Measurements from ENCODE around the gene NUP214.
"Not testable (repeated sequence)": the region's sequence is repeated elsewhere in the genome, so short reads cannot be mapped to it uniquely, and the experiment has no call there.

The NUP214 gene

DNA sequence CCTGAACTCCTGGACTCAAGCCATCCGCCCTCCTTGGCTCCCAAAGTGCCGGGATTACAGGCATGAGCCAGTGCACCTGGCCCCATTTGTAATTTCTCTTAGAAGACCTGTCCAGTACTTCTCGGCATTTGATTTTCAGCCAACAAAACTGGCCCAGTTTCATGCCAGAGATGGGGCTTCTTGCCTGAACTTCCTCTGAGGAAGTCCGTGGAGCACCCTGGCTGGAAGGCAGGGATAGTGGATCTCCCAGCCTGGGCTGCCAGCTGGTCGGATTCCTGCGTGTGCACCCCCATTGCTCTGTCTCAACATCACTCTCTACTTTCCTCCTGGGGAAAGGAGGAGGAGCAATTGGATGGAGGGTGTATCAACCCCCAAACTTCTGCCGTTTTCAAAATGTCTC, 111.9 kb downstream of the NUP214 start:
- no peak for DNase-seq

DNA sequence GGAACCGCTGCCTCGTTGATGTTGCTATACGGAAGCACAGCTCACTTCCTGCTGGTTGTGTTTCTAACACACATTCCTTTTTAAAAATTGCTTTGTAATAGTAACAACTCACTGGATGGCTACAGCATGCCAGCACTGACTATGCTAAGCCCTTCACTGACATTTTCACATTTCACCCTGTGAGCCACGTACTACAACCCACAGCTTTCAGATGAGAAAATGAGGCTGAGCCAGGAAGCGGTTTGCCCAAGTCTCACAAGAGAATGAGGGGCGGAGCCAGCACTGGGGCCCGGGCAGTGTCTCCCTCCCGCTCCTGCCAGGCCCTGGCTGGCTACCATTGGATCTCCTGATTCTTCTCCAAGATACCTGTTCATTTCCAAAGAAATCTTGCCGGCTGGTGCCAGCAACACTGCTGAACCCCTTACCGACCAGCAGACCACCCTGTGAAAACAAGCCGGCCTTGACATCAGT, 112.6 kb downstream of the NUP214 start:
- DNase-seq: peak; percentile 83

DNA sequence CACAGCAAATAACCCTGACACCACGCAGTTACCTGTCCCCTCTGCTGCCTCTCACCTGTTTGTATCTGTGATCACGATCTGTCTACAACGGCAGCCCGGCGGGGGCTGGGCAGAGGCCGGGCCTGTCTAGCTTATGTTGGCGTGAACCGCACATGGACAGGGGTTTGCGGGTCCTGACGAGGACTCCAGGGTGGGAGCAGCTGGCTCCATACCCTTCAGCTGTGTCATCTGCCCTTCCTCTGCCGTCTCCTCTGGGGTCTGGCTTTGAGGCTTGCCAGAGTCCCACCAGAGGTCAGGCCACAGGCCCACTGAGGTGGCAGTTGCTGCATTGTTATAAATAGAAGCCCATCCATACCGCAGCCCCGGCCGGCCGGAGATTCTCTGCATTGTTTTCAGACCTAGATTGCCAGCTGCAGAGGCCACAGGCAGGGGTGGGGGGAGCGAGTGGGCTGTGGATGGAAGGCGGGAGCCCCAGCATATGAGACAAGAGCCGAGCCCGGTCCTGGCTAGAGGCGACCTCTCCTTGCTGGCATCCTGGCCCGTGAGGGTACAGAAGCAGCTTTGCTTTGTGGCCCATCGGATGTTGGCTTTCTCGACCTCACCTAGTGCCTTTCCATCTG, 113.1 kb downstream of the NUP214 start:
- peak; percentile 60 for DNase-seq

DNA sequence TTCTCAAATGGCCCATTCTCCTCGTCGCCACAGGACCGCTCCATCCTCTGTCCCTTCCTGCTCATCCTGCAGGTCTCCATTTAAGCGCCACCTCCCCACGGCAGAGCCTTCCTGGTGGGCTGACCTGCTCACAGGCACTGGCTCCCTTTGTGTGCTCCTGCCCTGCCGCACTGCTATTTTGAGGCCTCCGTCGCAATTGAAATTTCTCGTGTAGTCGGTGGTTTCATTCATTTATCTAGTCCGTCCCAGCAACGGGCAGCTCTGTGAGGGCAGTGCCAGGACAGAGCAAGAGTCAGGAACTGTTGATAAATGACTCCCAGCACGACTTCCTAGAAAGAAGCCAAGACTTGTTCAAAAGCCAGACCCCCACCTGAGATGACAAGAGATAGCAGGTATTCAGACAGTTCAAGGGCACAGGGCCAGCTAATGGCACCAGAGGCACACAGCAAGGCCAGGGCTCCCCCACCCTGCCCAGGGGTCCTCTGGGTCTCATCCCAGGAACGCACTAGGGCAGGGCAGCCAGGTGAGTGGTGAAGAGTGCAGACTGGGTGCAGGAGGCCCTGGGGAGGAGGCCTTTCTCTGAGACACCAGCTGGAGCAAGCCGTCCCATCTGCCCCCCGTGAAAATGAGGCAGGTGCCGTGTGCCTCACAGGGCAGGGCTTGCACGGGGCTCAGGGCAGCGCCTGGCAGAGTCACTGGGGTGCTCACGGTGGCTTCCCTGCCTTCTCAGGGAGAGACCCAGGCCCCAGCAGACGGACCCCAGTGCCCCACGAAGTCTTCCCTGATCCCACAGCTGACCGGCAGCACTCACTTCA, 114.0 kb downstream of the NUP214 start:
- no peak for DNase-seq

DNA sequence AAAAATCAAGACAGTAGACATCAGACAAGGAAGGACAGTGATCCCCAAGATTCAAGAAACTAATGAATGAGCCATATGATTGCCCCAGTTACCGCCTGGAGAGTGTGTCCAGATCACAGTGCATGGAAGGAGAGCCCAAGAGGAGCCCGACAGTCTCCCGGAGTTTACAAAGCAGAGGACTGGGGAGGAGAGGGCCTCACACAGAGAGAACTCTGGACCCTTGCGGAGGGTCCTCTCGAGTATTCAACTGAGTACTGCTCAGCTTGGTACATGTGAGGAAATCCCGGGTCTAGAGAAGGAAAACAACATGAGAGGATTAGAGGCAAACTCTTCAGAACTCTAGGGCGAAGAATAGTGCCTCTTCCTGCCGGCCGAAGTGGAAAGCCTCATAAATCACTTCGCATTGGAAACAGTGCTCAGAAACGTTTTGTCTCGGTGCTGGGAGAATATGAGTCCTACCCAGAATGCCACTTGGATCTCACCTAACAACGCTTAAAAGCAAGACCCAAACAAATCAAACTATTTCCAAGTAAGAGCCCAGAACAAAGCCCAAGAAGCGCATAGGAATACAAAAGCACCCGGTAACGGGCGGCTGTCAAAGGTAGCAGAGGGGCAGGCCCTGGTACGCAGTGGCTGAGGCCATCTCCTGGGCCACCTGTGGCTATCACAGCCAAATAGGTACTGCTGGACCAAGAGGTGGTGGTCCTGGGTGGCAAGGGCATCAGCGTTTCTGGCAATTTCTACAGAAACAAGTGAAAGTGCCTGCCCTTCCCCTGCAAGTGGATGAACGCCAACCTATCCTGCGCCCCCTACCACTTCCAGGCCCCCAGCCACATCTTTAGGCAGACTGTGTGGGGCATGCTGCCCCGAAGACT, 114.9 kb downstream of the NUP214 start:
- DNase-seq: no peak

DNA sequence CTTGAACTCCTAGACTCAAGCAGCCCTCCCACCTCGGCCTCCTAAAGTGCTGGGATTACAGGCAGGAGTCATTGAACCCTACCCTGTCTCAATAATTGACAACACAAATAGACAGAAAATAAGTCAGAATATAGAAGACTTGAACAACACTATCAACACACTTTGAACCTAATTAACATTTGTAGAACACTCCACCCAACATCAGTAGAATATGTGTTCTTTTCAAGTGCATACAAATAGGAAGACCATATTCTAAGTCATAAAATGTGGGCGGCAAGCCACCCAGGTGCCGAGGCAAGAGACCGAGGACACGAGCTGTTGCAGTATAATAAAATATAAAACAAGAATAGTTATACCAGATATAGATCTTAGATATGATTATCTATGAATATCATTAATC, 118.9 kb downstream of the NUP214 start:
- DNase-seq: not testable (repeated sequence)

DNA sequence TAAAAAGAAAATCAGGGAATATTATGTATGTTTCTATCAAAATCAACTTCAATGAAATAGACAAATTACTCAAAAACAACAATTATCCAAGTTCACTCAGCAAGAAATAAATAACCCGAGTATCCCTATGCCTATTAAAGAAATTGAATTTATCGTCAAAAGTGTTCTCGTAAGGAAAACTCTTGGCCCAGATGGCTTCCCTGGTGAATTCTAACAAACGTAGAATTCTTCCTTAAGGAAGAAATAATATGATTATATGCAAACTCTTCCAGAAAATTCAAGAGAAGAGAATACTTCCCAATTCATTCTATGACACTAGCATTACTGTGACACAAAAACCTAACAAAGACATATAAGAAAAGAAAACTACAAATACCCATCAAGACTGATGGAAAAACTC, 121.2 kb downstream of the NUP214 start:
- DNase-seq: no peak

DNA sequence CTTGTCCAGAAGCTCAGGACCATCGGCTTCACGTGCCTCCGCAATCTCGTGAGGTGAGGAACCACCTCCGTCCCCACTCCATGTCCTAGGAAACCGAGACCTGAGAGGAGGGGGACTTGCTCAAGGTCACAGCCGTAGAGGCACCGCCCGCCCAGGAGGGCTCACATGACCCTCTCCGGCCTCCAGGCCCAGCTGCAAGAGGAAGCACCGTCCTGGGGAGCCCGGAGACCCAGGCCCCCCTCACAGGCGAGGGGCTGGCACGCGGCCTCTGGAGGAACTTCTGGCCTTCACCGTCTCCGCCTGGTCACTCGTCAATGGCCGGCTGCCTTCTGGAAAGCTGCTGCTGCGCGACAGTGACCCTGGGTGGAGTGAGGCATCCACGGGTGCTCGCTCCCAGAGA, 126.7 kb downstream of the NUP214 start:
- DNase-seq: no peak

DNA sequence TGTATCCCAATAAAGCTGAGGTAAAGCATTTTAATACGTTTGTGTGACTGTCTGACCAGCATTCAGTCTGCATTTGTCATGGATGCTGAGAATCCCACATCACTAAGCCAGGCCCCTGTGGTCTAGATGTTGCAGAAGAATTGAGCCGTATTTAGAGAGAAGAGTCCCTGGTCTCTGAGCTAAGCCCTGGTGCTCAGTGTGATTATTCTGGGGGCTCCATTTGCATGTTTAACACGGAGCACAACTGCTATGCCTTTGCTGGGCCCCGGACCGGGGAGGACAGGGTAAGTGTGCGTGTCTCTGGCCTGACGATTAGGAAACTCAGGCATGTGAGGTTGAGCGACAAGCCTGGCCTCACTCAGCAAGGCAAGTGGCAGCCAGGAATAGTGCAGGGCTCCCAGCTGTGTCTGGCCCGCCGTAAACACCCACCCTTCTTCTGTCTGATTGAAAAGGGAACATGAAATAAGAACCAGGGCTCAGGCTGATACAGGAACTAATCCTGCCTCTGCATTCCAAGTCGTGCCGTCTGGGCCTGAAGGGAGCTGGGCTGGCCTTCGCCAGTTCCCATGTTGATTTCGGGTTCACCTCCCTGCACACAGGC, 128.6 kb downstream of the NUP214 start:
- DNase-seq: no peak

DNA sequence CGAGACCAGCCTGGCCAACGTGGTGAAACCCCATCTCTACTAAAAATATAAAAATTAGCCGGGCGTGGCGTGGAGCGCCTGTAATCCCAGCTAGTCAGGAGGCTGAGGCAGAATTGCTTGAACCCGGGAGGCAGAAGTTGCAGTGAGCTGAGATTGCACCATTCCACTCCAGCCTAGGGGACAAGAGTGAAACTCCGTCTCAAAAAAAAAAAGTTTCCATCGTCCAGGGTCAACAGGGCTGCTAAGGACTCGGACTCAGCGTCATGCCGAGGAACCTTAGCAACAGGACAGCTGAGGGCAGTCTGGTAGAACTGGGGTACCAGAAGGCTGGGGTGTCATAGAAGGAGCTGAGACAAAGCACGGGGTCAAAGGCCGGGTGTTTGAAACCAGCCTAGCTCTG, 129.2 kb downstream of the NUP214 start:
- no peak for DNase-seq

DNA sequence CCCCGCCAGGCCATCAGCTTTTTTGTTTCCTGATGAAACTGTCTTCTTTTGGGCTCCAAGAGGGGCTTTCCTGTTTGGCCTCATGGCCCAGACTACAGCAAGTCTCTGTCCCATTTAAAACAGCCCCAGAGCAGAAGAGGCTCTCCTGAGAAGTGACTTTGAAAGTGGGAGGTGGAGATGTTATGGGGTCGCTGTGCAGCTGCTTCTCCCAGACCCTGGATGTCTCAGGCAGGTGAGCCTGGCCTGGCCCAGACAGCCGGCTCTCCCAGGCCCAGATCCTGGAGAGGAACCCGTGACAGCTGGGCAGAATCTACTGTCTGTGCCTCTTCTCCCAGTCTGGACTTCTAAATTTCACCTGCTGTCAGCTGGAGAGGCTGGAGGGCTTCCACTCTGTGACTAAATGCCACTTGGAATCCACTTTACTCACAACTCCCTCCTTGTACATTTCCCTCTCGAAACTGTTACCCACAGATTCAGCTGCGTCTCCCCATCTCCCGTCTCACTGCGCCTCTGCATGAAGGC, 130.4 kb downstream of the NUP214 start:
- DNase-seq: no peak

DNA sequence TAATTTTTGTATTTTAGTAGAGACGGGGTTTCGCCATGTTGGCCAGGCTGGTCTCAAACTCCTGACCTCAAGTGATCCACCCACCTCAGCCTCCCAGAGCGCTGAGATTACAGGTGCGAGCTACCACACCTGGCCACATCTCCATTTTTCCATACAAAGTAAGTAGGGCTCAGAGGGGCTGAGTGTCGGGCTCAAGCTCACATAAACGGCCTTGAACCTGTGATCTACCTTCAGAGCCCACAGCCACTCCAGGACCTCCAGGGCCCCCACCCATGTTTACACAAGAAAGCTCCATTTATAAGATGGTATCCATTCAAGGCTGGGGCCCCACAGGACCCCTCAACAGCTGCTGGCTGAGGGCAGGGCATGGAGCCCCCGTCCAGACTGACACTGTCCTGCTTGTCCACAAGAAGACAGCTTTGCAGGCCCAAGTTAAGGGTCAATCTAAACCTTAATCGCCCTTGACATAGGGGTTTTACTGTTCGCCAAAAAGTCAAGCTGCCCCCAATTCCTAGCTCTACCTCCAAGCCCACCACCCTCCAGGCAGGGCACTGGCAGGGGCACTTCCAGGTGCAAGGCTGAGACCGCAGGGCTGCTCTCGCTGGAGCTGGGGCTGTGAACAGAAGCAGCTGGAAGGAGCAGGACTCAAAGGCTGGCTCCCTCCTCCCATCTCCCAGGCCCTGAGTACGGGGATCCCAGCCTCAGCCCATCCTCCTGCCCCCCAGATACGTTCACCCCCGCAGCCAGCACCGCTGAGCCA, 132.1 kb downstream of the NUP214 start:
- DNase-seq: no peak

DNA sequence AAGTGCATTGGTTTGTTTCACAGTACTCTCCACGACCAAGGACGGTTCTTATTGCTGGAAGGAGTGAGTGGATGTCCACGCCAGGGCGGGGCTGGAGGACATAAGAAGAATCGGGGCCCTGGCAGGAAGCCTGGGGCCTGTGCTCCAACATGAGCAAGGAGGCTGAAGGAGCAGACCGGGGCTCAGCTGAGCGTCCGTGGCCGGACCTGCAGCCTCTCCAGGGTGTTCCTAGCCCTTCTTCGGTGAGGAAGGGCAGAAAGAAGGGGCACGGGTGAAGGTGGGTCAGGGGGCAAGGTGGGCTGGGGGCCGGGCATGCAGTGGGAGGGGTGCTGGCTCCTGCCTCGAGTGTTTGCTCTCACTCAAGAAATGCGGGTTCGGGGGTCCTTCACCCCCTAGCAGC, 132.8 kb downstream of the NUP214 start:
- DNase-seq: no peak

DNA sequence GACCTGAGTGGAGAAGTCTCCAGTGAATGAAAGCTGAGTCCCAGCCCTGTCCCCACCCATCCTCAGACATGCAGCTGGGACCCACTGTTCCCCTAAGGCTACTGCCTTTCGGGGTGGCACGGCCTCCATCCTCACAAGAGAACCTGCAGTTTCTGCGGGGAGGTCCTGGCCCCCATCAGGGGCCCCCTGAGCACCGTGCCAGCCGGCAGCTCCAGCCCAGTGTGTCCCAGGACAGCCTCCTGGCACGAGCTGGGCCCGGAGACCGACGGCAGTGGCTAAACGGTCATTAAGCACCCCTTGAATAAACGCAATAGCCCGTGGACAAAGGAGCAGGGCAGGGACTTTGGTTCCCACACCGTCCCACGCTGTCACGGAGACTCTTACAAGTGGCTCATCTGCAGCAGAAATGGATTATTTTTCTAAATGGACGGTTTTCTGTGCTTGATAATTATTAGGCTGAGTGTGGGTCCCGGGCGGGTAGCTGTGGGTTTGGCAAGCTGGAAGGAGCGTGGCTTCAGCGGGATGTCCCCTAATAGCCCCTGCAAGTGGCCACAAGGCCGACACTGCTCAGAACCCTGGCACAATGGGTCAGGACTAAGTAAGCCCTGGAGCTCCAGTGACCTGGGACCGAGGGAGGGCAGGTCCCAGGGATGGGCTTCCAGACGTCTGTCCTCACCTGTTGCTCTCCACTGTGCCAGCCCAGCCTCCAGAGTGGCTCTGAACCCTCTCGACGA, 133.5 kb downstream of the NUP214 start:
- no peak for DNase-seq

DNA sequence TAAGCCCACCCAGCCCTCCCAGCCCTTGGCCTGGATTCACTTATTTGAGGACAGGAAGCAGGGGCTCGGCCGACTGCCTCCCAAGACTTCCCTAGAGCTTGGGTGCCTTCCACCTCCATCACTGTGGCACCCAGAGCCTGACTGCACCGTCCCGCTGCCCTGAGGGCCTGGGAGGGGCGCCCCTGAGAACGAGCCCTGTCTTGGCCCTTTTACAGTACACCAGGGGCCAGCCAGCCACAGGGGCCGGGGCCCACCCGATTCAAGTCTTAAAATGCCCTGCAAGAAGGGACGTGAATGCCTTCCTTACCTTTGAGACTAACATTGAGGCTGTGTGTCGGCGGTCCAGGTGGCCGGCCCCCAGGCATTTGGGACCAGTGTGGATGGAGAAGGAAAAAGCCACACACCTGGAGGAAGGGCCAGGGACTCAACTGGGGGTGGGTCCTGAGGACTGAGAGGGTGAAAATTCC, 134.1 kb downstream of the NUP214 start:
- DNase-seq: no peak

DNA sequence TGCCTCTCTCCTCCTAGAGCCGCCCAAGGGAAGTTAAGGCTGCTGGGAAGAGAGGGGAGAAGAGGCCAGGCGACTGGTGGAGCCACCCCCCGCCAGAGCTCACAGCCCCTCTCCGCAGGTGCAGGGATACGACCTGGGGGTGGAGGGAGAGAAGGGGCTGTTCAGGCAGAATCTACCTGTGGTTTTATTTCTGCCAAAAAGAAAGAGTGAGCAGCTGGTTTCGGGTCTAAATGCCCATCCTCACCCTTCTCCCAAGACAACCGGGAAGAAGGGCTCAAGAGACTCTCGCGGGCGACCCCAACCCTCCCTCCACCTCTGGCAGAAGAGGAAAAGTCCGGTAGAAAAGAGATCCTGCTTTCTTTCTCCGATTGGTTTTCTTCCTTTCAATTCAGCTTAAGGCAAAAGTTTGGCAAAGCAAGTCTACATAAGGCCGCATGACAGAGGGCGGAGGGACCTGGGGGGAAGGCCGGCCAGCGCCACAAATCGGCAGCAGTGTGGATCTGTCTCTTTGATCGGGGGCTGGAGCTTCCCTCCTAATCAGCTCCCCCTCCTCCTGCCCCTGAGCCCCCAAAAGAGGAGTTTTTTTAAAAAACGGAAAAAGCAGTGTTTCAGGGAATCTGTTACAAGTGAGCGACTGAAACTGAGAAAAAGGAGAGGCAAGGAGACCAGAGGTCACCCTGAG, 134.7 kb downstream of the NUP214 start:
- no peak for DNase-seq

DNA sequence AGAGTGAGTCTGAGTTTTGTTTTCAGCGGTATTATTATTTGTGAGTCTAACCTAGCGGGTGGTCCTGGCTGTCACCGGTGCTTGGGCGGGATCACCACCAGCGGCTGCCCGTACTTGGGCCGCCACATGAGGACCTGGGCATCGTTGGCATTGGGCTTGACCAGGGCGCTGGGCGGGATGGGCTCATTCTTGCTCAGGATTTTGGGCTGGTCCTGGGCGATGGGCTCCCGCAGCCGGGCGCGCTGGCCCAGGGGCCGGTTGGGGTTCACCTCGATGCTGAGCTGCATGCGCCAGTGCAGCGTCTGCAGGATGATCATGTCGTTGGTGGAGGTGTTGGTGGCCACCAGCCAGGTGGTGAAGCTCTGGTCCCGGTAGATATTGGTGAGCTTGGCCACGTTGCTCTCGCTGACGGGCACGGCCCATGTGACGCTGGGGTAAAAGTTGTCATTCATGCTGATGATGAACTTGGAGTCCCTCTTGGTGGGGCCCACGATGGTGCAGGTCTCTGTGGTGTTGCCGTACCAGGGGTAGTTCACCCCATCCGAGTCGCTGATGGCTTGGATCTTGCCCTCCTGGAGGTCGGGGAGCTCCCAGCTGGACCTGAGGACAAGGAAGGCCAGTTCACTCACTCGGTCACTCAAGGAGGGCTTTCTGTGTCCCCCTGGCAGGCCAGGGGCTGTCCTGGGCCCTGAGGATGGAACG, 135.5 kb downstream of the NUP214 start:
- no peak for DNase-seq

DNA sequence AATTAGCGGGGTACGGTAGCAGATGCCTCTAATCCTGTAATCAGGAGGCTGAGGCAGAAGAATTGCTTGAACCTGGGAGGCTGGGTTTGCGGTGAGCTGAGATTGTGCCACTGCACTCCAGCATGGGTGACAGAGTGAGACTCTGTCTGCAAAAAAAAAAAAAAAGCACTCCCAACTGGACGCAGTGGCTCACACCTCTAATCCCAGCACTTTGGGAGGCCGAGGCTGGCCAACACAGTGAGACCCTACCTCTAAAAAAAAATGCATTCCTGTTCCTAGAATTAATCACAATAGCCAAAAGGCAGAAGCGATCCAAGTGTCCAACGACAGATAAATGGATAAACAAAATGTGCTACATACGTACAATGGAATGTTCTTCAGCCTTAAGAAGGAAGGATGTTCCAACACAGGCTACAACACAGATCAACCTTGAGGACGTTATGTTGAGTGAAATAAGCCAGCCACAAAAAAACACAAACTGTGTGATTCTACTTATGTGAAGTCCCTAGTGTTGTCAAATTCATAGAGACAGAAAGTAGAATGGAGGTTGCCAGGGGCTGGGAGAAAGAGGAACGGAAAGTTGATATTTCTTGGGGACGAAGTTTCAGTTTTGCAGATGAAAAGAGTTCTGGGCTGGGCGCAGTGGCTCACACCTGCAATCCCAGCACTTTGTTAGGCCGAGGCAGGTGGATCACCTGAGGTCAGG, 137.1 kb downstream of the NUP214 start:
- no peak for DNase-seq

DNA sequence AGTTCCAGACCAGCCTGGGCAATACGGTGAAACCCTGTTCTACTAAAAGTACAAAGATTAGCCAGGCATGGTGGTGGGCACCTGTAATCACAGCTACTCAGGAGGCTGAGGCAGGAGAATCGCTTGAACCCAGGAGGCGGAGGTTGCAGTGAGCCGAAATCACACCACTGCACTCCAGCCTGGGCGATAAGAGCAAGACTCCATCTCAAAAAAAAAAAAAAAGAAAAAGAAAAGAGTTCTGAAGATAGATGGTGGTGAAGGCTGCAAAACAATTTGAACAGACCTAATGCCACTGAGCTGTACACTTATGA, 137.6 kb downstream of the NUP214 start:
- DNase-seq: not testable (repeated sequence)

DNA sequence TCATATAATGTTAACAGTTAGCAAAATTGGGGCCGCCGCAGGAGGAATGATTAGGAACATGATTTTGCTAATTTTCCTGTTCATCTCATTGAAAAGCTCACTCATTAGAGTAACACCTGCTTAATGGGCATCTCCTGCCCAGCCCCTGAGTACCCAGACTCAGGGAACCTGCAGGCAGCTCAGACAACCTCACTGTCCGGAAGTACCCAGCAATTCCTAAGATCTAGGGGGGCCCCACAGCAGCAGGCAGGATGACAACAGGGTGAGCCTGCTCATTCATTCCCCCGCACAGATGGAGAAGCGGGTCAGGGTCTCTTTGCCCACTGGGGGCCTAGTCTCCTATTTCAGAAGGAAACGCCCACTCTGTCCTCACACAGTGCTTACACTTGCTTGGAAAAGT, 138.3 kb downstream of the NUP214 start:
- DNase-seq: no peak

Data from DMS53 (cell line).